DOHH2 (cell line): ENCODE results near the gene ZNF442.
"Not testable (repeated sequence)": the region's sequence is repeated elsewhere in the genome, so short reads cannot be mapped to it uniquely, and the experiment has no call there.

ENCODE experiments used
- H3F3A ChIP-seq: fragments of 200-600 bp; sonication (generic), shearing (Covaris generic); 2 replicates; pipeline ENCODE4 v1.6.0; 2016; ENCODE audit warnings: antibody characterized with exemption, mild to moderate bottlenecking; ENCODE audit not compliant: control insufficient read depth, insufficient read depth
- H3K27ac ChIP-seq: fragments of 200-600 bp; sonication (generic); 2 replicates; pipeline ENCODE4 v1.5.1; 2014; ENCODE audit warnings: low read depth, mild to moderate bottlenecking, low read length, moderate library complexity
- H3K27me3 ChIP-seq: fragments of 200-600 bp; sonication (generic); 2 replicates; pipeline ENCODE4 v1.6.1; 2014; ENCODE audit warnings: mild to moderate bottlenecking, low read length, mixed read lengths; ENCODE audit not compliant: control insufficient read depth
- H3K36me3 ChIP-seq: fragments of 200-600 bp; sonication (generic); 2 replicates; pipeline ENCODE4 v1.6.1; 2014; ENCODE audit warnings: mild to moderate bottlenecking, low read length, moderate library complexity, mixed read lengths; ENCODE audit not compliant: control insufficient read depth
- H3K4me1 ChIP-seq: fragments of 200-600 bp; sonication (generic); 2 replicates; pipeline ENCODE4 v1.6.1; 2014; ENCODE audit warnings: mild to moderate bottlenecking, low read length, mixed read lengths; ENCODE audit not compliant: control insufficient read depth
- H3K4me2 ChIP-seq: fragments of 200-600 bp; sonication (generic); 2 replicates; pipeline ENCODE4 v1.6.0; 2014; ENCODE audit warnings: mild to moderate bottlenecking, low read length, moderate library complexity
- H3K4me3 ChIP-seq: fragments of 200-600 bp; sonication (generic); 2 replicates; pipeline ENCODE4 v1.5.1; 2014; ENCODE audit warnings: mild to moderate bottlenecking, low read length, mixed read lengths
- H3K79me2 ChIP-seq: fragments of 200-600 bp; sonication (generic); 2 replicates; pipeline ENCODE4 v1.6.1; 2014; ENCODE audit warnings: mild to moderate bottlenecking, low read length, mixed read lengths; ENCODE audit not compliant: control insufficient read depth
- H3K9me2 ChIP-seq: fragments of 200-600 bp; sonication (generic); replicated peaks from 2 replicates; pipeline ENCODE4 v1.6.1; 2014; ENCODE audit warnings: mild to moderate bottlenecking, low read length, mixed read lengths; ENCODE audit not compliant: control insufficient read depth
- H3K9me3 ChIP-seq: fragments of 200-600 bp; sonication (generic); 2 replicates; pipeline ENCODE4 v1.6.1; 2014; ENCODE audit warnings: antibody characterized with exemption, low read length, mixed read lengths; ENCODE audit not compliant: control insufficient read depth, insufficient read depth
- H4K20me1 ChIP-seq: fragments of 200-600 bp; sonication (generic); 2 replicates; pipeline ENCODE4 v1.6.0; 2014; ENCODE audit warnings: low read depth, mild to moderate bottlenecking, antibody characterized with exemption, low read length, moderate library complexity; ENCODE audit not compliant: control insufficient read depth, insufficient read depth
- EZH2phosphoT487 ChIP-seq: fragments of 200-600 bp; sonication (generic); IDR thresholded peaks from 2 replicates; pipeline ENCODE4 v1.6.1; 2017; ENCODE audit warnings: borderline replicate concordance, mild to moderate bottlenecking, antibody characterized with exemption, low read length, moderate library complexity, mixed read lengths
- TF ChIP-seq, protein P1 (sequence below): fragments of 200-600 bp; sonication (generic); IDR thresholded peaks from one replicate; pipeline ENCODE4 v1.5.1; 2014; ENCODE audit warnings: antibody characterized with exemption, mild to moderate bottlenecking, low read depth, low read length; ENCODE audit not compliant: poor library complexity, severe bottlenecking

ZNF442 gene

GRCh38 chr19:12364391-12365235, 870 bp downstream of the ZNF442 start:
- Histone ChIP-seq H3K27ac (no peak overlapping the region), H3K4me1 (peaks cover 13% of the 10 kb centered on the region), H3K4me2 (peak overlapping the region; percentile 66), H3K79me2 (peaks cover 6% of the 10 kb centered on the region; the same call in 1 of the 2 replicates), H3K9me2 (no peaks in the 10 kb centered on the region), H3K36me3 (no peaks in the 10 kb centered on the region), H3K4me3 (peak overlapping the region; percentile 74), H3F3A (0 out of 2 replicates have a peak, but pooled peaks cover 2% of the 10 kb centered on the region), H3K27me3 (no peaks in the 10 kb centered on the region), H3K9me3 (peaks cover 6% of the 10 kb centered on the region; the same call in 1 of the 2 replicates), H4K20me1 (no peaks in the 10 kb centered on the region)
- TF ChIP-seq EZH2phosphoT487, result no peak
- TF ChIP-seq, protein P1, sequence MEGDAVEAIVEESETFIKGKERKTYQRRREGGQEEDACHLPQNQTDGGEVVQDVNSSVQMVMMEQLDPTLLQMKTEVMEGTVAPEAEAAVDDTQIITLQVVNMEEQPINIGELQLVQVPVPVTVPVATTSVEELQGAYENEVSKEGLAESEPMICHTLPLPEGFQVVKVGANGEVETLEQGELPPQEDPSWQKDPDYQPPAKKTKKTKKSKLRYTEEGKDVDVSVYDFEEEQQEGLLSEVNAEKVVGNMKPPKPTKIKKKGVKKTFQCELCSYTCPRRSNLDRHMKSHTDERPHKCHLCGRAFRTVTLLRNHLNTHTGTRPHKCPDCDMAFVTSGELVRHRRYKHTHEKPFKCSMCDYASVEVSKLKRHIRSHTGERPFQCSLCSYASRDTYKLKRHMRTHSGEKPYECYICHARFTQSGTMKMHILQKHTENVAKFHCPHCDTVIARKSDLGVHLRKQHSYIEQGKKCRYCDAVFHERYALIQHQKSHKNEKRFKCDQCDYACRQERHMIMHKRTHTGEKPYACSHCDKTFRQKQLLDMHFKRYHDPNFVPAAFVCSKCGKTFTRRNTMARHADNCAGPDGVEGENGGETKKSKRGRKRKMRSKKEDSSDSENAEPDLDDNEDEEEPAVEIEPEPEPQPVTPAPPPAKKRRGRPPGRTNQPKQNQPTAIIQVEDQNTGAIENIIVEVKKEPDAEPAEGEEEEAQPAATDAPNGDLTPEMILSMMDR, result no peak

DNA sequence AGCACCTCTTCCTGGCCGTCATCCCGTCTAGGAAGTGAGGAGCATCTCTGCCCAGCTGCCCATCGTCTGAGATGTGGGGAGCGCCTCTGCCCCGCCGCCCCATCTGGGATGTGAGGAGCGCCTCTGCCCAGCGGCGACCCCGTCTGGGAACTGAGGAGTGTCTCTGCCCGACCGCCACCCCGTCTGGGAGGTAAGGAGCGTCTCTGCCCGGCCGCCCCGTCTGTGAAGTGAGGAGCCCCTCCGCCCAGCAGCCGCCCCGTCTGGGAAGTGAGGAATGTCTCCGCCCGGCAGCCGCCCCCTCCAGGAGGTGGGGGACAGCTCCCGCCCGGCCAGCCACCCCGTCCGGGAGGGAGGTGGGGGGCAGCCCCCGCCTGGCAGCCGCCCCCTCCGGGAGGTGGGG, 3.2 kb downstream of the ZNF442 start:
- not testable (repeated sequence) for H3F3A ChIP-seq, H3K36me3 ChIP-seq, H3K79me2 ChIP-seq, H3K4me3 ChIP-seq, H3K27ac ChIP-seq, H4K20me1 ChIP-seq, H3K9me3 ChIP-seq, H3K9me2 ChIP-seq, H3K4me2 ChIP-seq, H3K27me3 ChIP-seq
- peaks cover 13% of the 10 kb centered on the region for H3K4me1 ChIP-seq

DNA sequence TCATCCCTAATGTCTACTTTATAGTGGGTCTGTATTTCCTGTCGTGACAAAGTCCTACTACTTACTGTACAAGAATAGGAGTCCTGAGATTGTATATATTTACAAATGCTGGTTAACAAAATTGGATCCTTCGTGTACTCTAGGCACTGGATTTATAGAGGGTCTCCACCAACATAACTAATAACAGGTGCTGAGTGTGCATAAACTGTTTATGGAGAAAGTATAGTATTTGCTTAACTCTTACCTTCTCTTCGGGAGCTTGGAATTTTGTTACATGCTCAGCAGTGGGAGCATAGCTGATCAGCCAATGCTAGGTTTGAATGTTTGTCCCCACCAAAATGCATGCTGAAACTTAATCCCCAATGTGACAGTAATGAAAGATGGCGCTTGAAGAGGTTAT, 12.1 kb downstream of the ZNF442 start:
- no peaks in the 10 kb centered on the region for H4K20me1 ChIP-seq
- H3K4me2 ChIP-seq, result no peak overlapping the region
- H3K27me3 ChIP-seq, result no peaks in the 10 kb centered on the region
- no peaks in the 10 kb centered on the region for H3K4me1 ChIP-seq
- no peaks in the 10 kb centered on the region for H3F3A ChIP-seq
- H3K9me3 ChIP-seq, result peaks cover 45% of the 10 kb centered on the region
- TF ChIP-seq EZH2phosphoT487, result no peak
- TF ChIP-seq, protein P1, result no peak
- H3K4me3 ChIP-seq, result no peak overlapping the region
- no peaks in the 10 kb centered on the region for H3K9me2 ChIP-seq
- no peaks in the 10 kb centered on the region for H3K79me2 ChIP-seq
- H3K36me3 ChIP-seq, result peaks cover 16% of the 10 kb centered on the region
- H3K27ac ChIP-seq, result no peak overlapping the region

GRCh38 chr19:12350890-12351197, 14.6 kb downstream of the ZNF442 start:
- H3K79me2 ChIP-seq, result no peaks in the 10 kb centered on the region
- no peaks in the 10 kb centered on the region for H3K4me1 ChIP-seq
- no peaks in the 10 kb centered on the region for H3K9me2 ChIP-seq
- H4K20me1 ChIP-seq, result no peaks in the 10 kb centered on the region
- TF ChIP-seq, protein P1, result no peak
- TF ChIP-seq EZH2phosphoT487, result no peak
- peaks cover 16% of the 10 kb centered on the region for H3K36me3 ChIP-seq
- no peak overlapping the region for H3K27ac ChIP-seq
- H3K4me3 ChIP-seq, result no peak overlapping the region
- no peaks in the 10 kb centered on the region for H3F3A ChIP-seq
- H3K4me2 ChIP-seq, result no peak overlapping the region
- no peaks in the 10 kb centered on the region for H3K27me3 ChIP-seq
- H3K9me3 ChIP-seq, result peaks cover 47% of the 10 kb centered on the region
